ENCODE results near the gene NKX2-3.

- TF ChIP-seq POLR2AphosphoS5 (IDR thresholded peaks at IDR 0.05; ENCODE audit: control insufficient read depth, insufficient read depth, low read depth, low read length) (no peak), ZBTB40 (IDR thresholded peaks at IDR 0.05) (no peak), ZBTB40 (CRISPR knock-in tag; IDR thresholded peaks at IDR 0.05) (no peak), ARID2 (IDR thresholded peaks at IDR 0.05) (no peak), ARID3A (IDR thresholded peaks at IDR 0.05; ENCODE audit: borderline replicate concordance, low read depth, low read length) (no peak), CTCF (IDR thresholded peaks at IDR 0.05 in 2 of 3, conservative IDR thresholded peaks at IDR 0.05 in 1 of 3; ENCODE audit: insufficient read depth in 2 of 3, low read depth in 1 of 3, low read length in 3 of 3) (no peak), CEBPG (CRISPR knock-in tag; IDR thresholded peaks at IDR 0.05) (no peak), CEBPG (tag; conservative IDR thresholded peaks at IDR 0.05 in 1 of 2, IDR thresholded peaks at IDR 0.05 in 1 of 2) (no peak), FOSL1 (tag; conservative IDR thresholded peaks at IDR 0.05) (no peak), PTRF (tag; IDR thresholded peaks at IDR 0.05) (no peak), SRF (CRISPR knock-in tag; IDR thresholded peaks at IDR 0.05) (no peak), CREB3 (tag; conservative IDR thresholded peaks at IDR 0.05; ENCODE audit: low read depth) (no peak)
Measured at GRCh38 chr10:99507265-99507664, 25.5 kb upstream of the NKX2-3 start.
